GM12892 (cell line): ENCODE results near the gene KCNIP4.

Source experiments
- POLR2A ChIP-seq: IDR thresholded peaks from 2 replicates; pipeline ENCODE4 v1.6.1; 2011; ENCODE audit warnings: low read depth, low read length, control low read depth
- POLR2AphosphoS5 ChIP-seq: IDR thresholded peaks from 2 replicates; pipeline ENCODE4 v1.6.1; 2011; ENCODE audit warnings: low read depth, low read length, control low read depth

GRCh38 chr4:21815651-21816377 lies 132.8 kb downstream of the KCNIP4 start:
- TF ChIP-seq POLR2A (no peak), POLR2AphosphoS5 (no peak)
